GM12872 (cell line): ENCODE data around the gene RGL4.
A peak's percentile ranks its signal among the peaks of the same experiment; 100 is the strongest.

Experiments
- CTCF ChIP-seq: IDR thresholded peaks from 3 replicates; pipeline ENCODE4 v1.5.1; 2011; ENCODE audit warnings: low read depth, mild to moderate bottlenecking, low read length, moderate library complexity; ENCODE audit not compliant: insufficient read depth

The RGL4 gene

GRCh38 chr22:23681026-23681809 lies 9.6 kb upstream of the RGL4 start:
- TF ChIP-seq CTCF, result 0 out of 3 replicates have a peak, but pooled peaks have one; percentile 9

GRCh38 chr22:23682077-23682476 lies 8.7 kb upstream of the RGL4 start:
- TF ChIP-seq CTCF, result no peak

- no peak for TF ChIP-seq CTCF
These were observed 7.9 kb upstream of the RGL4 start for GRCh38 chr22:23682827-23683355.

- TF ChIP-seq CTCF, result no peak
These were observed 7.3 kb upstream of the RGL4 start for GRCh38 chr22:23683545-23683944.

GRCh38 chr22:23684026-23684425 lies 6.8 kb upstream of the RGL4 start:
- TF ChIP-seq CTCF, result no peak

GRCh38 chr22:23684561-23685031 lies 6.2 kb upstream of the RGL4 start:
- TF ChIP-seq CTCF, result no peak

GRCh38 chr22:23685205-23685784 lies 5.5 kb upstream of the RGL4 start:
- TF ChIP-seq CTCF, result no peak
